Activated gamma-delta T cell treated with anti-CD3 and anti-CD28 coated beads, Interleukin-2, amount 50 U/mL, for 16 hours (primary cell): ENCODE results near the gene RHOC.
"Not testable (repeated sequence)": the region's sequence is repeated elsewhere in the genome, so short reads cannot be mapped to it uniquely, and the experiment has no call there.

Experiments
- DNase-seq: peaks from one replicate; pipeline ENCODE4 v3.0.0-alpha.2; 2020; ENCODE audit warnings: low read depth

RHOC gene

GRCh38 chr1:112706505-112707220 is at the start of gene RHOC:
TSS of gene RHOC (minus strand) at chr1:112707127. CDS start at chr1:112703799, 3,328 bp downstream.
- no peak for DNase-seq

- DNase-seq = no peak
Observed at GRCh38 chr1:112754116-112754628, 47.2 kb upstream of the RHOC start.

GRCh38 chr1:112748396-112748795 is 41.5 kb upstream of the RHOC start:
- DNase-seq = no peak

GRCh38 chr1:112744009-112744578 is 37.2 kb upstream of the RHOC start:
- DNase-seq = no peak

- no peak for DNase-seq
Observed at GRCh38 chr1:112743174-112744008, 36.5 kb upstream of the RHOC start.

GRCh38 chr1:112737573-112737972 is 30.6 kb upstream of the RHOC start:
- DNase-seq = no peak

GRCh38 chr1:112735752-112736151 is 28.8 kb upstream of the RHOC start:
- no peak for DNase-seq

- no peak for DNase-seq
Observed at GRCh38 chr1:112731451-112731850, 24.5 kb upstream of the RHOC start.

- no peak for DNase-seq
Observed at GRCh38 chr1:112729909-112730308, 23.0 kb upstream of the RHOC start.

GRCh38 chr1:112729011-112729410 is 22.1 kb upstream of the RHOC start:
- DNase-seq = not testable (repeated sequence)

GRCh38 chr1:112728306-112728971 is 21.5 kb upstream of the RHOC start:
- not testable (repeated sequence) for DNase-seq

GRCh38 chr1:112727716-112728115 is 20.8 kb upstream of the RHOC start:
- DNase-seq = no peak

- DNase-seq = not testable (repeated sequence)
Observed at GRCh38 chr1:112724240-112724639, 17.3 kb upstream of the RHOC start.

GRCh38 chr1:112723511-112723839 is 16.5 kb upstream of the RHOC start:
- no peak for DNase-seq

GRCh38 chr1:112722601-112723510 is 15.9 kb upstream of the RHOC start:
- no peak for DNase-seq

- no peak for DNase-seq
Observed at GRCh38 chr1:112721966-112722524, 15.1 kb upstream of the RHOC start.

GRCh38 chr1:112721294-112721693 is 14.4 kb upstream of the RHOC start:
- DNase-seq = not testable (repeated sequence)

- DNase-seq = no peak
Observed at GRCh38 chr1:112720800-112721199, 13.9 kb upstream of the RHOC start.

GRCh38 chr1:112719706-112720105 is 12.8 kb upstream of the RHOC start:
- no peak for DNase-seq

GRCh38 chr1:112718691-112719418 is 11.9 kb upstream of the RHOC start:
- peak; percentile 65 for DNase-seq
